NCI-H526 treated with DMSO at 0.1 percent for 48 hours (cell line): Measurements from ENCODE around the gene GGA1.
A peak's percentile ranks its signal among the peaks of the same experiment; 100 is the strongest.
"Not testable (repeated sequence)": the region's sequence is repeated elsewhere in the genome, so short reads cannot be mapped to it uniquely, and the experiment has no call there.

ENCODE experiments used
- DNase-seq: peaks from one replicate; lab custom pipeline; 2025; lab: John Stamatoyannopoulos, UW

Gene GGA1

DNA sequence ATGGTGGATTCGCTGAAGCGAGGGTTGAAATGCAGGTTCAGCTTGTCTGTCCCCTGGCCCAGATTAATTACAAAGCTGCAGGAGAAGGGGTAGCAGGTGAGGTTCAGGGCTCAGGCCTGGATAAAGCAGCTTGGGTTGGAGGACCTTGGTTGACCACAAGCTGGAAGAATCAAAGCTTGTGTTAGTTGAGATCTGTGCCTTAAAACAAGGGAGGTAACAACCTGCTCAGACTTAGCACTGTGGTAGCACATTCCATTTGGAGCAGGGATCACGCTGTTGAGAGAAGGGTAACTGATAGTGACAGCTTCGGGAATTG, 38.0 kb upstream of the GGA1 start:
- DNase-seq: no peak

GRCh38 chr22:37571258-37571991, 37.2 kb upstream of the GGA1 start:
- DNase-seq: no peak

DNA sequence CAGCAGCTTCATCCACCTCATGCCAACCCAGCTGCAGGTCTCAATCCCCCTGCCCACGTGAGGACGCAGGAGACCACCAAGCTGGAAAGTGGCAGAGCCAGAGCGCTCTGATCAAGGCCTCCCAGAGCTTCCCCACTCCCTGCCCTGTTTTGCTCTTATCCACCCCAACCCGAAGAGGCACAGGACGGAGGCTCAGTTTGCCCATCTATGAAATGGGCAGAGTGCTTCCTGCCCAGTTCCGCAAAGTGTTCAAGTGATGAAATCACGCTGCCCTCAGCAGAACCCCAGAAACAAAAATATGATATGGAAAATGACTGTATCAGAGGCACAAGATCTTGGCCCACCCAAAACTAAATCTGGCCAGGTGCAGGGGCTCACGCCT, 36.7 kb upstream of the GGA1 start:
- DNase-seq: no peak

DNA sequence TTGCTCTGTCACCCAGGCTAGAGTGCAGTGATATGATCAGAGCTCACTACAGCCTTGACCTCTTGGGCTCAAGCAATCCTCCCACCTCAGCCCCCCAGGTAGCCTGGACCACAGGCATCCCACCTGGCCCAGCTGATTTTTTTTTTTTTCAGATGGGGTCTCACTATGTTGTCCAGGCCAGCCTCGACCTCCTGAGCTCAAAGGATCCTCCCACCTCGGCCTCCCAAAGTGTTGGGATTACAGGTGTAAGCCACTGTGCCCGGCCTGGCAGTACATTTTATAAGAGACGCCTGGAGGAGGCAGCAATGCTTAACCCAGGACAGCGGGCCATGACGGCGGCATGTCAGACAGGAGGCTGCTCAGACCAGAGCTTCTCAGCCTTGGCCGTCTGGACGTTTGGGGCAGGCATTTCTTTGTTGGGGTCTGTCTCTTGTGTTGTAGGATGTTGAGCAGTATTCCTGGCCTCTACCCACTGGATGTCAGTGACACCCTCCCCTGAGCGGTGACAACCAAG, 33.1 kb upstream of the GGA1 start:
- DNase-seq: no peak

DNA sequence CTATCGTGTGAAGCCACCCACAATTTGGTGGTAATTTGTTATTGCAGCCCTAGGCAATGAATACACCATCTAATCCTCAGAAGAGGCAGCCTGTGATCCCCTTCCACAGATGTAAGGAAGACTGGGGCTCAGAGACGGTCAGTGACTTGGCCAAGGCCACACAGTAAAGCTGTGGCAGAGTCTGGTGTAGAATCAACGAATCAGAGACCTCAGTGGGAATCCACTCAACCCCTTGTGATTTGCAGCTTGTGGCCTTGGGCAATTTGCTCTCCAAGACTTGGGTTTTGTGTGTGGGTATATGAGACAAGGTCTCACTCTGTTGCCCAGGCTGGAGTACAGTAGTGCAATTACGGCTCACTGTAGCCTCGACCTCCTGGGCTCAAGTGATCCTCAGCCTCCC, 30.6 kb upstream of the GGA1 start:
- no peak for DNase-seq

- DNase-seq: no peak
These were observed 27.1 kb upstream of the GGA1 start for GRCh38 chr22:37581504-37581903.

DNA sequence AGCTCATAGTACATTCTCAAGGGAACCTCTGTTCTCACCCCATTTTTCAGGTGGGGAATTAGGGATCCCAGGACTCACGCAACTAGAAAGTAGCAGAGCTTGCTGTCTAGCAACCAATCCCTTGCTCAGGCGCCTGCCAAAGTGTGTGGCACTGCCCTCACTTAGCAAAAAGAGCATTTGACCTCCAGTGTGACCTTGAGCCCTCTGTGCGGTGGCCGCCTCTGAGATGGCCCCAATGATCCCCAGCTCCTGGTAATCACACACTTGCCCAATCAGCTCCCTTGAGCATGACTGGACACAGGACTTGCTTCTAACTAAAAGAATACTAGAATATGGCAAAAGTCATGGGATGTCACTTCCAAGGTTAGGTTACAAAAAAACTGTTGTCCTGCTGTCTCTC, 26.1 kb upstream of the GGA1 start:
- no peak for DNase-seq

- no peak for DNase-seq
These were observed 20.0 kb upstream of the GGA1 start for GRCh38 chr22:37588546-37589215.

- DNase-seq: no peak
These were observed 19.0 kb upstream of the GGA1 start for GRCh38 chr22:37589636-37590035.

DNA sequence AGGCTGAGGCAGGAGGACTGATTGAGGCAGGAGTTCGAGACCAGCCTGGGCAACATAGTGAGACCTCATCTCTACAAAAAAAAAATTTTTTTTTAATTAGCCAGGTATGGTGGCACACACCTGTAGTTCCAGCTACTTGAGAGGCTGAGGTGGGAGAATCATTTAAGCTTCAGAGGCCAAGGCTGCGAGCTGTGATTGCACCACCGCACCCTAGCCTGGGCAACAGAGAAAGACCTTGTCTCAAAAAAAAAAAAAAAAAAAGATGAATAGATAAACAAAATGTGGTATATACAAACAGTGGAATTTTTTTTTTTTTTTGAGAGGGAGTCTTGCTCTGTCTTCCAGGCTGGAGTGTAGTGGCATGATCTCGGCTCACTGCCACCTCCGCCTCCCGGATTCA, 17.6 kb upstream of the GGA1 start:
- DNase-seq: not testable (repeated sequence)

GRCh38 chr22:37591823-37592404, 16.7 kb upstream of the GGA1 start:
- DNase-seq: no peak

DNA sequence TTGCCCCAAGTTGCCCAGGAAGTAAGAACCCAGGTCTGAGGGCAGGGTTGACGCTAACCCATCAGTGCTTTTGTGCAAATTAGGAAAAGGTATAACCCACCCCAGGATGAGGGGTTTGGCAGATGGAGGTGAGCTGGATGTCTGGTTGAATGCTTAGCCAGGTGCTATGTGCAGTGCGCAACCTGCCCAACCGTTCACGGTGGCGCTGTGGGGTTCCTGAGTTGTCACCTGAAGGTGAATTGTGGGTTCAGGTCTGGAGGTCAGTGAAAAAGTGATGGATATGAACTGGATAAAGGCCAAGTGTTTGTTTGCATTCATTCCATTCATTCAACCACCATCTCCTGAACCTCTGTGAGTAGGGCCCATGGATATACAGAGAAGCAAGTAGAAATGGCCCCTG, 14.4 kb upstream of the GGA1 start:
- no peak for DNase-seq

- DNase-seq: no peak
These were observed 9.5 kb upstream of the GGA1 start for GRCh38 chr22:37599153-37599552.

DNA sequence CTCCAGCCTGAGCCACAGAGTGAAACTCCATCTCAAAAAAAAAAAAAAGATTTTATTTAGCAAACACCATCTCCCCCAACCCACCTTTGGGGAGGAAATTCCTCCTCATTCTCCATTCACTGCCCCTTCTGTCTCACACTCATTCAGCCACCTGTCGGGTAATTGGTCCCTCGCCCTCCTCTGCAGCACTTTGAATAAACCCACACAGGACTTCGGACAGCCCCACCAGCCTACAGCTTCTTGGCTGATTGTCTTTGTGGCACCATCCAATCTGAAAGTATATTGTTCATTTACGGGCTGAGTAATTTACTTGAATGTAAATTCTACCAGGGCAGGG, 7.5 kb upstream of the GGA1 start:
- no peak for DNase-seq

- DNase-seq: peak; percentile 84
These were observed 6.8 kb upstream of the GGA1 start for GRCh38 chr22:37601540-37602442.

- not testable (repeated sequence) for DNase-seq
These were observed 5.9 kb upstream of the GGA1 start for GRCh38 chr22:37602546-37603277.

- no peak for DNase-seq
These were observed 4.6 kb upstream of the GGA1 start for GRCh38 chr22:37604074-37604473.

DNA sequence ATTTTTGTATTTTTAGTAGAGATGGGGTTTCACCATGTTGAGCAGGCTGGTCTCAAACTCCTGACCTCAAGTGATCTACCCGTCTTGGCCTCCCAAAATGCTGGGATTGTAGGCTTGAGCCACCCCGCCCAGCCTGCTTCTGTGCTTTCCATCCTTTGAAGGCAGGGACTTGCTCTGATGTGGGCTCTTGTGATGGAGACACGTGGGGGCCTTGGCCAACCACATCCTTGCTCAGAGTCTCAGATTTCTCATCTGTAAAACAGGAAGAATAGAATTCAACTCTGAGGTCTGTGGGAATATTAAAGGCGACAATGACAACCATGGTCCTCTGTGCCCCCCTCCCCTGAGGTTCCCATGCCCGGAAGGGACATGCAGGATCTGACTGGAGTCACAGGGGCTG, 3.8 kb upstream of the GGA1 start:
- DNase-seq: no peak

- DNase-seq: peak; percentile 76
These were observed 1.4 kb upstream of the GGA1 start for GRCh38 chr22:37607010-37607934.

DNA sequence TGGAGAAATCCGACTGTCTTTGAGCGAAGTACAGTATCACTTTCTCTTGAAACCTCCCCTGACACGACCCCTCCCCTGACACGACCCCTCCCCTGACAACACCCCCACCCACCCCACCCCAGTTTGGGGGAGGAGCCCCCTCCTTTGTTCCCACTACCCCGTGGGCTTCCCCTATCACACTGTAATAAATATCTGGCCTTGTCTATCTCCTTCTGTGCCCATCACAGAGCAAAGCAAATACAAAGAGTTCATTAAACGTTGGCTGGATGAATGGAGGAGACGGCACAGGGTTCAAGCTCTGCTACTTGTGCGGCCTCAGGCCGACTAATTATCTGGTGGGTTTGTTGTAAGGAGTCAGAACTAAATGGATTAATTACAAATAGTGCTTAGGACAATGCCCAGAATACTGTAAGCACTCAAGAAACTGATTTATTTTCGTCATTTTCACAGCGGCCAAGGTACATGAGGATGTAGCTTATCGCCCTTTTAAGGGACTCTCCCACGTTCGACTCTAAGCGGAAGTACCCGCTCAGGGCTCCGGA, 628 bp upstream of the GGA1 start:
- no peak for DNase-seq
